GM18868 (cell line): Measurements from ENCODE around the gene ZNF503.

Source experiments
- ATAC-seq: cut with Tn5 transposase; IDR thresholded peaks from one replicate; pipeline ENCODE4 v1.9.1; 2021; ENCODE audit warnings: mild to moderate bottlenecking, moderate library complexity; ENCODE audit not compliant: unreplicated experiment

ZNF503 gene

GRCh38 chr10:75407713-75408508, 6.3 kb upstream of the ZNF503 start:
- no peak for ATAC-seq

- no peak for ATAC-seq
Observed at GRCh38 chr10:75407224-75407712, 5.7 kb upstream of the ZNF503 start.

- no peak for ATAC-seq
Observed at GRCh38 chr10:75406462-75407223, 5.1 kb upstream of the ZNF503 start.

- ATAC-seq, result no peak
Observed at GRCh38 chr10:75405598-75406461, 4.3 kb upstream of the ZNF503 start.

GRCh38 chr10:75404815-75405597, 3.4 kb upstream of the ZNF503 start:
- ATAC-seq, result no peak

- ATAC-seq, result no peak
Observed at GRCh38 chr10:75403939-75404814, 2.6 kb upstream of the ZNF503 start.

GRCh38 chr10:75403144-75403938, 1.8 kb upstream of the ZNF503 start:
- ATAC-seq, result no peak

GRCh38 chr10:75402486-75403143, 1.1 kb upstream of the ZNF503 start:
- ATAC-seq, result no peak

GRCh38 chr10:75400771-75401568, 594 bp downstream of the ZNF503 start:
- ATAC-seq, result no peak

GRCh38 chr10:75400163-75400770, 1.3 kb downstream of the ZNF503 start:
- no peak for ATAC-seq

GRCh38 chr10:75399461-75400162, 2.0 kb downstream of the ZNF503 start:
- ATAC-seq, result peak; percentile 33

- no peak for ATAC-seq
Observed at GRCh38 chr10:75398692-75399460, 2.7 kb downstream of the ZNF503 start.

- no peak for ATAC-seq
Observed at GRCh38 chr10:75398200-75398691, 3.3 kb downstream of the ZNF503 start.

GRCh38 chr10:75397496-75398199, 3.9 kb downstream of the ZNF503 start:
- no peak for ATAC-seq
